ENCODE results near the gene TTC12. TPM values are rescaled to one million over a fixed set of nuclear protein-coding genes. Genes with fewer than 3 reads are reported as not detected.

Gene TTC12
- total and polyA plus RNA-seq, 2 of the 13 experiments (the other 11 are each of a cell fraction or from before 2014, with no cell fraction given) = 5.4 to 11.6 TPM

DNA sequence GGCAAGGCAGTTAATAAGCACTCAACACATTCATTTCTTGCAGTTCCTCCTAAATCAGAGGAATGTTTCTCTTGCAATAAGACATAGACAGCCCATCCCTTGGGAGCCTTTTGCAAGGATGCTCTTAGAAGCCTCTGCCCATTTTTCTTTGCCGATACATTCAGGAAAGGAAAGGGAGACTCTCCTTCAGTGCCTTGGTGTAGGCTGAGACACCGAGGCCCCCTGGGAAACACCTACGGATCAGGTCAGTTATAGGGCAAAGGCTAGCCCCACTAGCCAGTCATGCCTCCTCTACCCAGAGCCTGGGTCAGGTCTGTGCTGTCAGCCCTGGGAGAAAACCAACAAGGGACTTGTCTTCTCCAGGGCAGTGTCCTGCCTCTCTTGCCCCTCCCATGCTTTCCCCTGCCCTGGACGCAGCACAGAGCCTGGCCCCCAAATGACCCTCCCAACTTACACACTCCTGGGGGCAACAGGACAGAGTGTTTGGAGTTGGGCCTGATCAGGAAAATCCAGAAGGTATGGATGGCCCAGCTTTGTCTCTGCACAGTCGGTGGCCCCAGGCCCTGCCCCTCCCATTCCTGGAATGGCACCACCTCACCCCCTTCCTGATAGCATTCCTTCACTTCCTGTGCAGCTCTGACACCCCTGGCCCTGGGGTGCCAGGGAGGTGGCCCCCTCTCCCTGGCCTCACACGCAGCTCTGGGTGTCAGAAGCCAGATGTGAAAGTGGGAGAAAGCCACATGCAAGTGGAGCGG lies 91.5 kb downstream of the TTC12 start:
- no peaks in the 10 kb centered on the region for H4K20me1 ChIP-seq (ENCODE audit: insufficient read depth, low read length)
- H3K27ac ChIP-seq (ENCODE audit: extremely low read length, insufficient read depth, low read length) = no peak overlapping the region
- peaks cover 9 to 35% of the 10 kb centered on the region in 2 experiments; a peak in 2 of 5 replicates for H3K27me3 ChIP-seq (ENCODE audit: control insufficient read depth in 1 of 2, insufficient read depth in 2 of 2, low read length in 2 of 2)
- DNase-seq (ENCODE audit: low spot score) = no peak
- ChIA-PET CTCF (ENCODE audit: low intra/inter-chr PET ratio, low total read pairs) (no interaction called here), POLR2A (no interaction called here)
- no TSS peak for BruUV-seq (replicated peaks)
- WGBS (ENCODE audit: low lambda C conversion rate) = 25% methylated on average over 4 of the region's 7 CpGs
- intact Hi-C loops (cut with micrococcal nuclease; ENCODE audit: unreplicated experiment) (no loop called here), in situ Hi-C loops (cut with HindIII; ENCODE audit: extremely low pct_ligation_motif_present, low pct_unique_long_range_greater_than_20kb) (loop anchor here (10.0 kb wide), 1 partner anchor 61 kb away; no protein-coding TSS in a partner anchor)
- H3K4me1 ChIP-seq (ENCODE audit: insufficient read depth, low read length) = no peaks in the 10 kb centered on the region
- no peak overlapping the region for H3K9ac ChIP-seq (ENCODE audit: insufficient read depth, low read depth, low read length)
- no peak overlapping the region for H3K4me3 ChIP-seq (replicated peaks in 1 of 3; ENCODE audit: insufficient read depth in 1 of 3, low read depth in 2 of 3, low read length in 3 of 3)
- no peaks in the 10 kb centered on the region for H3K9me3 ChIP-seq (ENCODE audit: low read length)
- no peaks in the 10 kb centered on the region for H3K79me2 ChIP-seq (ENCODE audit: insufficient read depth, low read length)
- no peak for TF ChIP-seq ARNTL (CRISPR knock-in tag; IDR thresholded peaks at IDR 0.05)
- H2AFZ ChIP-seq (ENCODE audit: low read length) = no peak overlapping the region
- no peak for FAIRE-seq
- ATAC-seq = no peak
- no peak overlapping the region for H3K4me2 ChIP-seq (ENCODE audit: low read depth, low read length)
- no peaks in the 10 kb centered on the region for H3K36me3 ChIP-seq (replicated peaks in 1 of 2; ENCODE audit: control insufficient read depth in 1 of 2, insufficient read depth in 2 of 2, low read length in 2 of 2)

DNA sequence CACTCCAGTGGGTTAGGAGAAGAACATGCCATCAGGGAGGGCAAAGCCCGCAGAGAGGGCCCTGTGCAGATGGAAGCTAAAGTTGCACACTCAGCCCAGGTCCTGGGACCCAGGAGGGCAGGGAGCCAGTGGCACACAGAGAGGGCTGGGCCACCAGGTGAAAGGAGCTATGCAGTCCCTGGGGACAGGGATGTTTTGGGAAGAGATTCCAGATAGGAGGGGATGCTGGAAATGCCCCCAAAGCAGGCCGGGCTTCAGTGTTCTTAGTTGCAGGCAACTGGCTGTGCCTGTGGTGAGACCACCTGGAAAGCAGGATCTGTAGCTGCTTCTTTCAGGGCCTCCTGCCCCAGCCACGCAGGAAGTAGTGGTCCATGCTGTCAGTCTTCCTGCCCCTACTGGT lies 92.8 kb downstream of the TTC12 start:
- H3K9ac ChIP-seq (ENCODE audit: insufficient read depth, low read depth, low read length) = no peak overlapping the region
- intact Hi-C loops (cut with micrococcal nuclease; ENCODE audit: unreplicated experiment) = no loop called here
- H3K79me2 ChIP-seq (ENCODE audit: insufficient read depth, low read length) = no peaks in the 10 kb centered on the region
- H2AFZ ChIP-seq (ENCODE audit: low read length) = no peak overlapping the region
- ChIA-PET CTCF (ENCODE audit: low intra/inter-chr PET ratio, low total read pairs) (no interaction called here), POLR2A (no interaction called here)
- DNase-seq (ENCODE audit: low spot score) (no peak), ATAC-seq (no peak), FAIRE-seq (no peak)
- H3K27ac ChIP-seq (ENCODE audit: extremely low read length, insufficient read depth, low read length) = no peak overlapping the region
- H3K36me3 ChIP-seq (replicated peaks in 1 of 2; ENCODE audit: control insufficient read depth in 1 of 2, insufficient read depth in 2 of 2, low read length in 2 of 2) = no peaks in the 10 kb centered on the region
- in situ Hi-C loops (cut with HindIII; ENCODE audit: extremely low pct_ligation_motif_present, low pct_unique_long_range_greater_than_20kb) = loop anchor here (10.0 kb wide), 1 partner anchor 62 kb away; no protein-coding TSS in a partner anchor
- BruUV-seq (replicated peaks) = no TSS peak
- no peak overlapping the region for H3K4me2 ChIP-seq (ENCODE audit: low read depth, low read length)
- no peaks in the 10 kb centered on the region for H3K4me1 ChIP-seq (ENCODE audit: insufficient read depth, low read length)
- H4K20me1 ChIP-seq (ENCODE audit: insufficient read depth, low read length) = no peaks in the 10 kb centered on the region
- no peaks in the 10 kb centered on the region for H3K9me3 ChIP-seq (ENCODE audit: low read length)
- no peak overlapping the region for H3K4me3 ChIP-seq (replicated peaks in 1 of 3; ENCODE audit: insufficient read depth in 1 of 3, low read depth in 2 of 3, low read length in 3 of 3)
- WGBS (ENCODE audit: low lambda C conversion rate) = 7% methylated on average over 2 of the region's 3 CpGs
- peaks cover 9 to 35% of the 10 kb centered on the region in 2 experiments; a peak in 3 of 5 replicates for H3K27me3 ChIP-seq (ENCODE audit: control insufficient read depth in 1 of 2, insufficient read depth in 2 of 2, low read length in 2 of 2)
- TF ChIP-seq KAT2B (IDR thresholded peaks at IDR 0.05; ENCODE audit: borderline replicate concordance, low read depth, low read length) = no peak
- no peak for TF ChIP-seq MED1 (CRISPR knock-in tag; IDR thresholded peaks at IDR 0.05)
- no peak for TF ChIP-seq ZNF292 (CRISPR knock-in tag; IDR thresholded peaks at IDR 0.05; ENCODE audit: borderline replicate concordance, low read depth)
- no peak for TF ChIP-seq ZNF205 (CRISPR knock-in tag; IDR thresholded peaks at IDR 0.05)
- no peak for TF ChIP-seq ELF1 (CRISPR knock-in tag; IDR thresholded peaks at IDR 0.05)
- TF ChIP-seq, protein P1, sequence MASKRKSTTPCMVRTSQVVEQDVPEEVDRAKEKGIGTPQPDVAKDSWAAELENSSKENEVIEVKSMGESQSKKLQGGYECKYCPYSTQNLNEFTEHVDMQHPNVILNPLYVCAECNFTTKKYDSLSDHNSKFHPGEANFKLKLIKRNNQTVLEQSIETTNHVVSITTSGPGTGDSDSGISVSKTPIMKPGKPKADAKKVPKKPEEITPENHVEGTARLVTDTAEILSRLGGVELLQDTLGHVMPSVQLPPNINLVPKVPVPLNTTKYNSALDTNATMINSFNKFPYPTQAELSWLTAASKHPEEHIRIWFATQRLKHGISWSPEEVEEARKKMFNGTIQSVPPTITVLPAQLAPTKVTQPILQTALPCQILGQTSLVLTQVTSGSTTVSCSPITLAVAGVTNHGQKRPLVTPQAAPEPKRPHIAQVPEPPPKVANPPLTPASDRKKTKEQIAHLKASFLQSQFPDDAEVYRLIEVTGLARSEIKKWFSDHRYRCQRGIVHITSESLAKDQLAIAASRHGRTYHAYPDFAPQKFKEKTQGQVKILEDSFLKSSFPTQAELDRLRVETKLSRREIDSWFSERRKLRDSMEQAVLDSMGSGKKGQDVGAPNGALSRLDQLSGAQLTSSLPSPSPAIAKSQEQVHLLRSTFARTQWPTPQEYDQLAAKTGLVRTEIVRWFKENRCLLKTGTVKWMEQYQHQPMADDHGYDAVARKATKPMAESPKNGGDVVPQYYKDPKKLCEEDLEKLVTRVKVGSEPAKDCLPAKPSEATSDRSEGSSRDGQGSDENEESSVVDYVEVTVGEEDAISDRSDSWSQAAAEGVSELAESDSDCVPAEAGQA (IDR thresholded peaks at IDR 0.05; ENCODE audit: low read depth) = no peak
- TF ChIP-seq, protein P1 (CRISPR knock-in tag; IDR thresholded peaks at IDR 0.05; ENCODE audit: borderline replicate concordance) = no peak
- TF ChIP-seq ZNF230 (CRISPR knock-in tag; IDR thresholded peaks at IDR 0.05) = no peak
- no peak for TF ChIP-seq MBNL3 (CRISPR knock-in tag; conservative IDR thresholded peaks at IDR 0.05)
- no peak for TF ChIP-seq FOXJ3 (CRISPR knock-in tag; IDR thresholded peaks at IDR 0.05; ENCODE audit: borderline replicate concordance)
- TF ChIP-seq ZBTB21 (CRISPR knock-in tag; IDR thresholded peaks at IDR 0.05) = no peak

Data from HepG2 (cell line).